ENCODE results near the gene IL10RB.

DNA sequence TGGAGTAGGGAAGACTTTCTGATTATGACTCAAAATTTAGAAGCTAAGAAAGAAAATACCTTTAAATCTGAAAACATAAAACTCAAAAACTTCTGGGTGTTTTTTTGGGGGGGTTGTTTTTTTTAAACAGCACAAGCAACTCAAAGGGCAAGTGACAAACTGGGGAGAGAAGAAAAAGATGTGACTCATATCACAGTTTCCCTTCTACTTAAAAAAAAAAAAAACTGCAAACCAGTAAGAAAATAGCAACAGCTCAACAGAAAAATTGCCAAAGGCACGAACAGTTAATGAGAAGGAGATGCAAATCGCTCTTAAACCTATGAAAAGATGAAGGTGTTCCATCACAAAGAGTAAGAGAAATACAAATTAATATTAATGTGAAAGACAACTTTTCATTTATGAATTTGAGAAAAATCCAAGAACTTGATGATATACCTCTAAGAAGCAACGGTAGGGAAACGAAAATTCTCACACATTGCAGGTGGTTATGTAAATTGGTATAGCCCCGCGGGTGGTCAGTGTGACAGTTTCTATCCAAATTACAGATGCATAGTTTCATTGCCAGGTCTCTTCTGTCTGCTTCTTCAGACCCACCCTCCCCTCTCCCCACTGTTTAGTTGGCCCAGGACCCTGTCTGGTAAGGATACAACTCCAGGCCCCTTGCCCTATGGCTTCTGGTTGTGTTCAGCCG is 27.5 kb upstream of the IL10RB start:
- TF ChIP-seq, protein P1, sequence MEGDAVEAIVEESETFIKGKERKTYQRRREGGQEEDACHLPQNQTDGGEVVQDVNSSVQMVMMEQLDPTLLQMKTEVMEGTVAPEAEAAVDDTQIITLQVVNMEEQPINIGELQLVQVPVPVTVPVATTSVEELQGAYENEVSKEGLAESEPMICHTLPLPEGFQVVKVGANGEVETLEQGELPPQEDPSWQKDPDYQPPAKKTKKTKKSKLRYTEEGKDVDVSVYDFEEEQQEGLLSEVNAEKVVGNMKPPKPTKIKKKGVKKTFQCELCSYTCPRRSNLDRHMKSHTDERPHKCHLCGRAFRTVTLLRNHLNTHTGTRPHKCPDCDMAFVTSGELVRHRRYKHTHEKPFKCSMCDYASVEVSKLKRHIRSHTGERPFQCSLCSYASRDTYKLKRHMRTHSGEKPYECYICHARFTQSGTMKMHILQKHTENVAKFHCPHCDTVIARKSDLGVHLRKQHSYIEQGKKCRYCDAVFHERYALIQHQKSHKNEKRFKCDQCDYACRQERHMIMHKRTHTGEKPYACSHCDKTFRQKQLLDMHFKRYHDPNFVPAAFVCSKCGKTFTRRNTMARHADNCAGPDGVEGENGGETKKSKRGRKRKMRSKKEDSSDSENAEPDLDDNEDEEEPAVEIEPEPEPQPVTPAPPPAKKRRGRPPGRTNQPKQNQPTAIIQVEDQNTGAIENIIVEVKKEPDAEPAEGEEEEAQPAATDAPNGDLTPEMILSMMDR (IDR thresholded peaks at IDR 0.05) = no peak
- no peak for TF ChIP-seq POLR2AphosphoS5 (IDR thresholded peaks at IDR 0.05)
- TF ChIP-seq POLR2A (IDR thresholded peaks at IDR 0.05; ENCODE audit: low read depth) = no peak
- TF ChIP-seq EP300 (IDR thresholded peaks at IDR 0.05) = no peak

All from esophagus muscularis mucosa (tissue), 4 donors.